Measurements from ENCODE around the gene MAPK12.

DNA sequence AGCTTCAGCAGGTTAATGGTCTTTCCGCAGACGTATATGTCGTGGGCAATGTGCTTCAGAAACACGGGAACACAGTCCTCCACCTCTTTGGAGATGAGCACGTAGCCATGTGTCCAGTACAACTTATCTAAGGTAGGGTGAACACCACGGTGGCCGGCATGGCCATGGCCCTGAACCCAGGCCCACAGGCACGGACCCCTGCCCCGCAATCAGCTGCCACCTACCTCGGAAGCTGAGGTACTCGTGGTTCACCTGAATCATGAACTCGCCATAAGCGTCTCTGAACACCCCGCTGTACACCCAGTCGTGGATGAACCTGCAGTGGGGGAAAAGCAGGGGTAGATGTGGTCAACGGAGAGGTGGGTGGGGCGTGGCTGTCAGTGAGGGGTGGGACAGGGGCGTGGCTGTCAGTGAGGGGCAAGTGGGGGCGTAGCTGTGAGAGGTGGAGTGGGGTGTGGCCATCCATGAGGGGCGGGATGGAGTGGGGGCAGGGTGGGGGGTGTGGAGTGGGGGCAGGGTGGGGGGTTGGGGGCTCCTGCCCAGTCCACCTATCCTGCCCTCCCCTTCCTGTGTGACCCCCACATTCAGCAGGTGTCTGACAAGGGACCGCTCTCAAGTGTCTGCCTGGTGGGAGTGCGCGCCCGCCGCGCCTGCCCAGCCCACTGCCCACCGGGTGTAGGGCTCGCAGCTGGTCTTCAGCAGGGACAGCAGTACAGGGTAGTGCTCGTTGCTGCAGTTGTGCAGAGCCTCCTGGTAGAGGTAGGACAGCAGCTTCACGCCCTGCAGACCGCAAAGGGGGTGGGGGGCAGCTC lies 35.2 kb downstream of the MAPK12 start:
- TF ChIP-seq, protein P1, sequence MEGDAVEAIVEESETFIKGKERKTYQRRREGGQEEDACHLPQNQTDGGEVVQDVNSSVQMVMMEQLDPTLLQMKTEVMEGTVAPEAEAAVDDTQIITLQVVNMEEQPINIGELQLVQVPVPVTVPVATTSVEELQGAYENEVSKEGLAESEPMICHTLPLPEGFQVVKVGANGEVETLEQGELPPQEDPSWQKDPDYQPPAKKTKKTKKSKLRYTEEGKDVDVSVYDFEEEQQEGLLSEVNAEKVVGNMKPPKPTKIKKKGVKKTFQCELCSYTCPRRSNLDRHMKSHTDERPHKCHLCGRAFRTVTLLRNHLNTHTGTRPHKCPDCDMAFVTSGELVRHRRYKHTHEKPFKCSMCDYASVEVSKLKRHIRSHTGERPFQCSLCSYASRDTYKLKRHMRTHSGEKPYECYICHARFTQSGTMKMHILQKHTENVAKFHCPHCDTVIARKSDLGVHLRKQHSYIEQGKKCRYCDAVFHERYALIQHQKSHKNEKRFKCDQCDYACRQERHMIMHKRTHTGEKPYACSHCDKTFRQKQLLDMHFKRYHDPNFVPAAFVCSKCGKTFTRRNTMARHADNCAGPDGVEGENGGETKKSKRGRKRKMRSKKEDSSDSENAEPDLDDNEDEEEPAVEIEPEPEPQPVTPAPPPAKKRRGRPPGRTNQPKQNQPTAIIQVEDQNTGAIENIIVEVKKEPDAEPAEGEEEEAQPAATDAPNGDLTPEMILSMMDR (IDR thresholded peaks at IDR 0.05), result no peak
- no peak for TF ChIP-seq POLR2A (IDR thresholded peaks at IDR 0.05)

Data from thyroid gland (tissue), 4 donors.